Mucosa of descending colon (tissue), 3 donors: ENCODE results near the gene SHROOM1. TPM values are rescaled to one million over a fixed set of nuclear protein-coding genes. Genes with fewer than 3 reads are reported as not detected.

Experiments
- ATAC-seq: fragments of 200-7000 bp; cut with Tn5 transposase; one replicate; pipeline ENCODE4 v1.9.1; 2020; ENCODE audit warnings: mild to moderate bottlenecking, moderate library complexity
- DNase-seq, 3 donors: peaks; one replicate each; pipeline ENCODE4 v3.0.0-alpha.2; 2020
- H3K36me3 ChIP-seq: fragments of 200-600 bp; one replicate; pipeline ENCODE4 v1.8.0; 2021; ENCODE audit warnings: low read depth, mild to moderate bottlenecking
- H3K4me1 ChIP-seq: fragments of 200-600 bp; one replicate; pipeline ENCODE4 v1.8.0; 2021; ENCODE audit warnings: low read depth, mild to moderate bottlenecking
- H3K4me3 ChIP-seq: fragments of 200-600 bp; one replicate; pipeline ENCODE4 v1.8.0; 2021; ENCODE audit warnings: mild to moderate bottlenecking
- H3K9me3 ChIP-seq: fragments of 200-600 bp; one replicate; pipeline ENCODE4 v1.8.0; 2021; ENCODE audit warnings: mild to moderate bottlenecking
- CTCF ChIP-seq: fragments of 200-600 bp; IDR thresholded peaks from one replicate; pipeline ENCODE4 v1.8.0; 2022; ENCODE audit warnings: antibody characterized with exemption, mild to moderate bottlenecking
- intact Hi-C, 2 donors: fragments of 100-400 bp; cut with DNase I in 1 of 2; cut with micrococcal nuclease in 1 of 2; formaldehyde crosslinking; loops; one replicate each; pipeline versions ENCODE4 v1.11.0 to v1.11.1; 2022; cut with DNase I, micrococcal nuclease
- total RNA-seq, 3 donors: library from RNA; stranded (reverse); fragmentation: NEBNext Ultra II Directional in 2 of 3; extraction: Animal tissue kit (Norgen Biotek cat#: 25700) in 2 of 3; gene quantifications; one replicate each; pipeline versions ENCODE4 v1.2.1 to v1.2.4, GENCODE V29; 2021 to 2023
- donor health status: DM: no; HTN: no; CAD: no; lungs with moderate emphysema.
- donor health status: DM: no; HTN: no; CAD: no.
- donor health status: DM: no; HTN: yes; CAD: no.

Gene SHROOM1
- total RNA-seq, 3 donors from 2014 or later: 37.3 to 93.5 (median 63.0) TPM

DNA sequence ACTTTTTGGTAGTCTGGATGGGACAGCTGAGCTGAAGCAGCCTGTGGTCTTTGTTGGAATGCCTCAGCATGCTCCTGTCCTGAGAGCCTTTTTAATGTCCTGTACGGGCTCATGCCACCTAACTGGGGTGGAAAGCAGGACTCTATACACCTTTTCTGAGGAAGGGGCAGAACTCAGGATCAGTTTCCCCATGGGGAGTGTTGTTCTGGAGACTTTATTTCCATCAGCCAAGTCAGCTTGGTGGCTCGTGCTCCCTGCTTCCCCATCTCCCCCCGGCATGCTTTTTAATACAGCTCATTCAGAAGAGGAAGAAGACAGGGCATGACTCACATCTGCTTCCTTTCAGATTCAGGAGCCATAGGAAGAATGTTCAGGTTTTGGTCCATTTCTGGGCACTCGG lies 48.3 kb downstream of the SHROOM1 start:
- DNase-seq: no peak
- Histone ChIP-seq H3K36me3 (no peaks in the 10 kb centered on the region), H3K4me3 (no peak overlapping the region), H3K4me1 (peaks cover 5% of the 10 kb centered on the region), H3K9me3 (no peaks in the 10 kb centered on the region)
- TF ChIP-seq CTCF: no peak
- intact Hi-C loops: no loop called here
- ATAC-seq: no peak

DNA sequence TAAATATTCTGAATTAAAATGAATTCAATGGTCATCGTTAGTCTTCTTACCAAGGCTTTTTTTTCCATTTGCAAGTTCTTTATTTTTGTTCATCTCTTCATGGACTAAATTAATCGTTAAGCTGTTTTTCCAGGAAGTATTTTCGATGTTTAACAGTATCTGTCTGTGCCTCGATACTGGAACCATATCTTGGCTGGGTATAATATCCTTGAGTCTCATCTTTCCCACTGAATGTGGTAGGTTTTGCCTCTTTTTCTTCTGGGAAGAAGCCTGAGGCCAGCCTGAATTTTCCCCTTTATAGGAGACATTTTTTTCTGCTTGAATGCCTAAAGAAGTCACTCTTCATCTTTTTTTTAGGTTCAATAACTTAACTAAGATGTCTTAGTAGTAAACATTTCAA lies 49.4 kb downstream of the SHROOM1 start:
- ATAC-seq (no peak), DNase-seq (no peak)
- H3K4me1 ChIP-seq: peaks cover 5% of the 10 kb centered on the region
- H3K36me3 ChIP-seq: no peaks in the 10 kb centered on the region
- intact Hi-C loops: no loop called here
- H3K4me3 ChIP-seq: no peak overlapping the region
- H3K9me3 ChIP-seq: no peaks in the 10 kb centered on the region
- TF ChIP-seq CTCF: no peak

- H3K9me3 ChIP-seq: no peaks in the 10 kb centered on the region
- no peaks in the 10 kb centered on the region for H3K36me3 ChIP-seq
- TF ChIP-seq CTCF: no peak
- ATAC-seq: no peak
- peaks cover 9% of the 10 kb centered on the region for H3K4me1 ChIP-seq
- no peak for DNase-seq
- intact Hi-C loops: no loop called here
- no peak overlapping the region for H3K4me3 ChIP-seq
Observed at GRCh38 chr5:132780577-132780976, 49.9 kb downstream of the SHROOM1 start.

GRCh38 chr5:132779961-132780360 lies 50.5 kb downstream of the SHROOM1 start:
- ATAC-seq (no peak), DNase-seq (no peak)
- Histone ChIP-seq H3K9me3 (no peaks in the 10 kb centered on the region), H3K36me3 (no peaks in the 10 kb centered on the region), H3K4me1 (peaks cover 16% of the 10 kb centered on the region), H3K4me3 (no peak overlapping the region)
- no peak for TF ChIP-seq CTCF
- intact Hi-C loops: no loop called here

GRCh38 chr5:132778856-132779255 lies 51.6 kb downstream of the SHROOM1 start:
- intact Hi-C loops: no loop called here
- no peak for DNase-seq
- H3K9me3 ChIP-seq: no peaks in the 10 kb centered on the region
- peaks cover 20% of the 10 kb centered on the region for H3K4me1 ChIP-seq
- no peak for TF ChIP-seq CTCF
- ATAC-seq: no peak
- no peaks in the 10 kb centered on the region for H3K36me3 ChIP-seq
- H3K4me3 ChIP-seq: no peak overlapping the region

- no peak for TF ChIP-seq CTCF
- Histone ChIP-seq H3K4me3 (no peak overlapping the region), H3K9me3 (no peaks in the 10 kb centered on the region), H3K36me3 (no peaks in the 10 kb centered on the region), H3K4me1 (peaks cover 20% of the 10 kb centered on the region)
- ATAC-seq: no peak
- no peak for DNase-seq
- intact Hi-C loops: no loop called here
Observed at GRCh38 chr5:132778129-132778528, 52.3 kb downstream of the SHROOM1 start.
